K562 (cell line): ENCODE data around the gene MEGF11. TPM values are rescaled to one million over a fixed set of nuclear protein-coding genes. Genes with fewer than 3 reads are reported as not detected.

Source experiments
- ESRRA ChIP-seq: fragments of 450-650 bp; IDR thresholded peaks from 2 replicates; pipeline ENCODE4 v1.6.1; 2014; ENCODE audit warnings: low read depth, mild to moderate bottlenecking, moderate library complexity, borderline replicate concordance
- LCOR ChIP-seq: sonication (generic); formaldehyde crosslinking; IDR thresholded peaks from 2 replicates; pipeline ENCODE4 v1.8.0; 2022; ENCODE audit warnings: mild to moderate bottlenecking, missing genetic modification reagents
- PHB2 ChIP-seq: fragments of 450-650 bp; IDR thresholded peaks from 2 replicates; pipeline ENCODE4 v1.6.1; 2017; ENCODE audit warnings: low read depth
- PTTG1 ChIP-seq: fragments of 450-650 bp; IDR thresholded peaks from 2 replicates; pipeline ENCODE4 v1.6.1; 2016; ENCODE audit warnings: low read depth, mild to moderate bottlenecking, missing genetic modification characterization, missing compliant biosample characterization
- RBM14 ChIP-seq: fragments of 200-400 bp; formaldehyde crosslinking; IDR thresholded peaks from 2 replicates; pipeline ENCODE4 v1.6.1; 2018; ENCODE audit warnings: low read depth, mild to moderate bottlenecking, low read length, moderate library complexity, borderline replicate concordance; ENCODE audit not compliant: insufficient read depth
- ZFP36 ChIP-seq: fragments of 150-350 bp; IDR thresholded peaks from 2 replicates; pipeline ENCODE4 v1.6.1; 2018; ENCODE audit warnings: low read length, low read depth; ENCODE audit not compliant: partially characterized antibody
- ZNF134 ChIP-seq: fragments of 250-450 bp; sonication (Bioruptor Pico); conservative IDR thresholded peaks from 2 replicates; pipeline ENCODE4 v1.4.0; 2020
- ZNF197 ChIP-seq: fragments of 200-800 bp; sonication (Bioruptor generic); IDR thresholded peaks from 2 replicates; pipeline ENCODE4 v1.6.1; 2016; ENCODE audit warnings: low read depth, missing genetic modification characterization, missing compliant biosample characterization
- ZNF224 ChIP-seq: sonication (generic); formaldehyde crosslinking; IDR thresholded peaks from 2 replicates; pipeline ENCODE4 v1.8.0; 2022; ENCODE audit warnings: mild to moderate bottlenecking, missing genetic modification reagents
- polyA plus RNA-seq, 8 experiments: library from polyadenylated mRNA; depleted of rRNA in 4 of 8; stranded (reverse) in 5 of 8; unstranded in 3 of 8; fragments of >200 nt; fragmentation: Nextera tagmentation in 2 of 8; fragmentation: Illumina TruSeq in 1 of 8; extraction: Ambion mirVana in 2 of 8; extraction: Trizol in 1 of 8; gene quantifications; 2 replicates each; pipeline versions ENCODE4 v1.2.1 to v1.2.3, GENCODE V29; 2011 to 2014; ENCODE audit warnings: inconsistent platforms in 1 of 8, missing spikeins in 1 of 8
- total RNA-seq, 7 experiments: library from RNA; depleted of rRNA in 6 of 7; stranded (reverse); fragments of >200 nt in 6 of 7; fragmentation: Illumina TruSeq in 2 of 7; extraction: Trizol in 2 of 7; gene quantifications; 2 replicates each; pipeline versions ENCODE4 v1.2.1 to v1.2.3, GENCODE V29; 2011 to 2021; ENCODE audit warnings: low replicate concordance in 1 of 7
- TF ChIP-seq, protein P1 (sequence below): sonication (generic); formaldehyde crosslinking; IDR thresholded peaks from 2 replicates; pipeline ENCODE4 v1.8.0; 2022; ENCODE audit warnings: mild to moderate bottlenecking, missing genetic modification reagents
- TF ChIP-seq, protein P2 (sequence below): sonication (generic); formaldehyde crosslinking; IDR thresholded peaks from 2 replicates; pipeline ENCODE4 v1.8.0; 2022; ENCODE audit warnings: mild to moderate bottlenecking, missing genetic modification reagents, borderline replicate concordance
- TF ChIP-seq, protein P3 (sequence below): IDR thresholded peaks from 3 replicates; pipeline ENCODE4 v1.6.1; 2011; ENCODE audit warnings: borderline replicate concordance, mild to moderate bottlenecking, moderate library complexity; ENCODE audit not compliant: insufficient read length; ENCODE audit errors: extremely low read depth
- TF ChIP-seq, protein P4 (sequence below): fragments of 450-650 bp; IDR thresholded peaks from 2 replicates; pipeline ENCODE4 v1.6.1; 2016; ENCODE audit warnings: borderline replicate concordance
- TF ChIP-seq, protein P5 (sequence below): sonication (generic); IDR thresholded peaks from 2 replicates; pipeline ENCODE4 v1.6.1; 2016
- TF ChIP-seq, protein P6 (sequence below): sonication (generic); formaldehyde crosslinking; IDR thresholded peaks from 2 replicates; pipeline ENCODE4 v1.8.1; 2023; ENCODE audit warnings: mild to moderate bottlenecking, missing genetic modification reagents

The MEGF11 gene
- total and polyA plus RNA-seq, 9 of the 15 experiments (the other 6 are each of a cell fraction or from before 2014, with no cell fraction given) = 0.06 to 0.23 (median 0.20) TPM; not detected in 6

DNA sequence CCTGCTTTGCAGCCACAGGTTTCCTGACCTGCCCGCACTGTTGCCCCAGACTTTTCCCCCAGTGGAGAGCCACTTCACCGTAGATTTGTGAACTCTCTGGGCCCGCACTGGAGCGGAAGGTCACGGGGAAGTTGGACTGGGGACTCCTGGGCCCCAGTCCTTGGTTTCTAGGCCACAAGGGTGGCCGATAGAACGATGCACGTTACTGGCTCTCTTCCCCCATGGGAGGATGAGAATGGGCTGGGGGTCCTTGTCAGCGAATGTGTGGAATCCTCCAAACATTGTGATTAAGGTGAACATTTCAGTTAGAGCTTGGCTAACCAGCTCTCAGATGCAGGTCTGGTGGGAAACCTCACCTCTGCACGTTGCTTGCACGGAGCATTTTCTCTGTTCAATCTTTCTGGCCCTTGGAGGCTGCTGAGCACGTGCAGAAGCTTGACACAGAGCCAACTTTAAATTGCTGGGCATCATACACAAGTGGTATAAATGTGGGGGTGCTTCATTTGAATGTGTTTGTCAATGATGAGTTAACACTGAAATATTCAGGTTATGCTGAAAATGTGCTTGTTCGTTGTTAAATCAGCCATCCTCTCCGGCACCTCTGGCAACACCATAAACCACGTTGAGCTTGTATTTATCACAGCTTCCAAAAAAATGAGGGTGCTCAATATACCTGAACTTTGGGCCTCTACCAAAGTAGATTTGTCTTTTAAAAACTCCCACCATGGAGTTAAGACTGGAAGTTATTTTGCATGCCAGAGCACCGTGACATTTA is 40.8 kb upstream of the MEGF11 start (continued):
- TF ChIP-seq, protein P1, sequence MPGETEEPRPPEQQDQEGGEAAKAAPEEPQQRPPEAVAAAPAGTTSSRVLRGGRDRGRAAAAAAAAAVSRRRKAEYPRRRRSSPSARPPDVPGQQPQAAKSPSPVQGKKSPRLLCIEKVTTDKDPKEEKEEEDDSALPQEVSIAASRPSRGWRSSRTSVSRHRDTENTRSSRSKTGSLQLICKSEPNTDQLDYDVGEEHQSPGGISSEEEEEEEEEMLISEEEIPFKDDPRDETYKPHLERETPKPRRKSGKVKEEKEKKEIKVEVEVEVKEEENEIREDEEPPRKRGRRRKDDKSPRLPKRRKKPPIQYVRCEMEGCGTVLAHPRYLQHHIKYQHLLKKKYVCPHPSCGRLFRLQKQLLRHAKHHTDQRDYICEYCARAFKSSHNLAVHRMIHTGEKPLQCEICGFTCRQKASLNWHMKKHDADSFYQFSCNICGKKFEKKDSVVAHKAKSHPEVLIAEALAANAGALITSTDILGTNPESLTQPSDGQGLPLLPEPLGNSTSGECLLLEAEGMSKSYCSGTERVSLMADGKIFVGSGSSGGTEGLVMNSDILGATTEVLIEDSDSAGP = no peak
- TF ChIP-seq PHB2 (no peak), ZNF197 (no peak), ZFP36 (no peak), ZNF134 (CRISPR knock-in tag) (no peak), ZNF224 (CRISPR knock-in tag) (no peak), PTTG1 (tag) (no peak), LCOR (CRISPR knock-in tag) (0 out of 2 replicates have a peak, but pooled peaks have one; percentile 55), ESRRA (no peak), RBM14 (no peak)
- TF ChIP-seq, protein P2, sequence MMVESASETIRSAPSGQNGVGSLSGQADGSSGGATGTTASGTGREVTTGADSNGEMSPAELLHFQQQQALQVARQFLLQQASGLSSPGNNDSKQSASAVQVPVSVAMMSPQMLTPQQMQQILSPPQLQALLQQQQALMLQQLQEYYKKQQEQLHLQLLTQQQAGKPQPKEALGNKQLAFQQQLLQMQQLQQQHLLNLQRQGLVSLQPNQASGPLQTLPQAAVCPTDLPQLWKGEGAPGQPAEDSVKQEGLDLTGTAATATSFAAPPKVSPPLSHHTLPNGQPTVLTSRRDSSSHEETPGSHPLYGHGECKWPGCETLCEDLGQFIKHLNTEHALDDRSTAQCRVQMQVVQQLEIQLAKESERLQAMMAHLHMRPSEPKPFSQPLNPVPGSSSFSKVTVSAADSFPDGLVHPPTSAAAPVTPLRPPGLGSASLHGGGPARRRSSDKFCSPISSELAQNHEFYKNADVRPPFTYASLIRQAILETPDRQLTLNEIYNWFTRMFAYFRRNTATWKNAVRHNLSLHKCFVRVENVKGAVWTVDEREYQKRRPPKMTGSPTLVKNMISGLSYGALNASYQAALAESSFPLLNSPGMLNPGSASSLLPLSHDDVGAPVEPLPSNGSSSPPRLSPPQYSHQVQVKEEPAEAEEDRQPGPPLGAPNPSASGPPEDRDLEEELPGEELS (CRISPR knock-in tag) = no peak
- TF ChIP-seq, protein P3, sequence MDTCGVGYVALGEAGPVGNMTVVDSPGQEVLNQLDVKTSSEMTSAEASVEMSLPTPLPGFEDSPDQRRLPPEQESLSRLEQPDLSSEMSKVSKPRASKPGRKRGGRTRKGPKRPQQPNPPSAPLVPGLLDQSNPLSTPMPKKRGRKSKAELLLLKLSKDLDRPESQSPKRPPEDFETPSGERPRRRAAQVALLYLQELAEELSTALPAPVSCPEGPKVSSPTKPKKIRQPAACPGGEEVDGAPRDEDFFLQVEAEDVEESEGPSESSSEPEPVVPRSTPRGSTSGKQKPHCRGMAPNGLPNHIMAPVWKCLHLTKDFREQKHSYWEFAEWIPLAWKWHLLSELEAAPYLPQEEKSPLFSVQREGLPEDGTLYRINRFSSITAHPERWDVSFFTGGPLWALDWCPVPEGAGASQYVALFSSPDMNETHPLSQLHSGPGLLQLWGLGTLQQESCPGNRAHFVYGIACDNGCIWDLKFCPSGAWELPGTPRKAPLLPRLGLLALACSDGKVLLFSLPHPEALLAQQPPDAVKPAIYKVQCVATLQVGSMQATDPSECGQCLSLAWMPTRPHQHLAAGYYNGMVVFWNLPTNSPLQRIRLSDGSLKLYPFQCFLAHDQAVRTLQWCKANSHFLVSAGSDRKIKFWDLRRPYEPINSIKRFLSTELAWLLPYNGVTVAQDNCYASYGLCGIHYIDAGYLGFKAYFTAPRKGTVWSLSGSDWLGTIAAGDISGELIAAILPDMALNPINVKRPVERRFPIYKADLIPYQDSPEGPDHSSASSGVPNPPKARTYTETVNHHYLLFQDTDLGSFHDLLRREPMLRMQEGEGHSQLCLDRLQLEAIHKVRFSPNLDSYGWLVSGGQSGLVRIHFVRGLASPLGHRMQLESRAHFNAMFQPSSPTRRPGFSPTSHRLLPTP = no peak
- TF ChIP-seq, protein P4, sequence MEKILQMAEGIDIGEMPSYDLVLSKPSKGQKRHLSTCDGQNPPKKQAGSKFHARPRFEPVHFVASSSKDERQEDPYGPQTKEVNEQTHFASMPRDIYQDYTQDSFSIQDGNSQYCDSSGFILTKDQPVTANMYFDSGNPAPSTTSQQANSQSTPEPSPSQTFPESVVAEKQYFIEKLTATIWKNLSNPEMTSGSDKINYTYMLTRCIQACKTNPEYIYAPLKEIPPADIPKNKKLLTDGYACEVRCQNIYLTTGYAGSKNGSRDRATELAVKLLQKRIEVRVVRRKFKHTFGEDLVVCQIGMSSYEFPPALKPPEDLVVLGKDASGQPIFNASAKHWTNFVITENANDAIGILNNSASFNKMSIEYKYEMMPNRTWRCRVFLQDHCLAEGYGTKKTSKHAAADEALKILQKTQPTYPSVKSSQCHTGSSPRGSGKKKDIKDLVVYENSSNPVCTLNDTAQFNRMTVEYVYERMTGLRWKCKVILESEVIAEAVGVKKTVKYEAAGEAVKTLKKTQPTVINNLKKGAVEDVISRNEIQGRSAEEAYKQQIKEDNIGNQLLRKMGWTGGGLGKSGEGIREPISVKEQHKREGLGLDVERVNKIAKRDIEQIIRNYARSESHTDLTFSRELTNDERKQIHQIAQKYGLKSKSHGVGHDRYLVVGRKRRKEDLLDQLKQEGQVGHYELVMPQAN = no peak; the same call in 1 of the 2 replicates
- TF ChIP-seq, protein P5, sequence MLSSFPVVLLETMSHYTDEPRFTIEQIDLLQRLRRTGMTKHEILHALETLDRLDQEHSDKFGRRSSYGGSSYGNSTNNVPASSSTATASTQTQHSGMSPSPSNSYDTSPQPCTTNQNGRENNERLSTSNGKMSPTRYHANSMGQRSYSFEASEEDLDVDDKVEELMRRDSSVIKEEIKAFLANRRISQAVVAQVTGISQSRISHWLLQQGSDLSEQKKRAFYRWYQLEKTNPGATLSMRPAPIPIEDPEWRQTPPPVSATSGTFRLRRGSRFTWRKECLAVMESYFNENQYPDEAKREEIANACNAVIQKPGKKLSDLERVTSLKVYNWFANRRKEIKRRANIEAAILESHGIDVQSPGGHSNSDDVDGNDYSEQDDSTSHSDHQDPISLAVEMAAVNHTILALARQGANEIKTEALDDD = no peak
- TF ChIP-seq, protein P6, sequence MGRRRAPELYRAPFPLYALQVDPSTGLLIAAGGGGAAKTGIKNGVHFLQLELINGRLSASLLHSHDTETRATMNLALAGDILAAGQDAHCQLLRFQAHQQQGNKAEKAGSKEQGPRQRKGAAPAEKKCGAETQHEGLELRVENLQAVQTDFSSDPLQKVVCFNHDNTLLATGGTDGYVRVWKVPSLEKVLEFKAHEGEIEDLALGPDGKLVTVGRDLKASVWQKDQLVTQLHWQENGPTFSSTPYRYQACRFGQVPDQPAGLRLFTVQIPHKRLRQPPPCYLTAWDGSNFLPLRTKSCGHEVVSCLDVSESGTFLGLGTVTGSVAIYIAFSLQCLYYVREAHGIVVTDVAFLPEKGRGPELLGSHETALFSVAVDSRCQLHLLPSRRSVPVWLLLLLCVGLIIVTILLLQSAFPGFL (CRISPR knock-in tag) = 0 out of 2 replicates have a peak, but pooled peaks have one; percentile 19
